Hepatocyte (in vitro differentiated cells): Measurements from ENCODE around the gene UTF1. TPM values are rescaled to one million over a fixed set of nuclear protein-coding genes. Genes with fewer than 3 reads are reported as not detected.
"Not testable (repeated sequence)": the region's sequence is repeated elsewhere in the genome, so short reads cannot be mapped to it uniquely, and the experiment has no call there.

Experiments
- DNase-seq: peaks from one replicate; pipeline ENCODE4 v3.0.0-alpha.2; 2016; ENCODE audit warnings: low spot score
- H2AFZ ChIP-seq: fragments of 200-600 bp; sonication (generic); 2 replicates; pipeline ENCODE4 v1.6.0; 2016; ENCODE audit warnings: antibody characterized with exemption, mild to moderate bottlenecking
- H3K27ac ChIP-seq: fragments of 200-600 bp; sonication (generic); 2 replicates; pipeline ENCODE4 v1.5.1; 2016; ENCODE audit warnings: mild to moderate bottlenecking
- H3K27me3 ChIP-seq: fragments of 200-600 bp; sonication (generic); 2 replicates; pipeline ENCODE4 v1.6.1; 2016
- H3K36me3 ChIP-seq: fragments of 200-600 bp; sonication (generic); replicated peaks from 2 replicates; pipeline ENCODE4 v1.5.1; 2016; ENCODE audit warnings: low read depth; ENCODE audit not compliant: insufficient read depth
- H3K4me1 ChIP-seq: fragments of 200-600 bp; sonication (generic); 2 replicates; pipeline ENCODE4 v1.5.1; 2016; ENCODE audit warnings: mild to moderate bottlenecking, moderate library complexity; ENCODE audit not compliant: insufficient read depth
- H3K4me2 ChIP-seq: fragments of 200-600 bp; sonication (generic); 2 replicates; pipeline ENCODE4 v1.6.0; 2016
- H3K4me3 ChIP-seq: fragments of 200-600 bp; sonication (generic); 2 replicates; pipeline ENCODE4 v1.5.1; 2016; ENCODE audit warnings: mild to moderate bottlenecking
- H3K79me2 ChIP-seq: fragments of 200-600 bp; sonication (generic); 2 replicates; pipeline ENCODE4 v1.6.0; 2017; ENCODE audit warnings: mild to moderate bottlenecking
- H3K9me2 ChIP-seq: fragments of 200-600 bp; sonication (generic); replicated peaks from 2 replicates; pipeline ENCODE4 v1.6.0; 2017; ENCODE audit warnings: mild to moderate bottlenecking; ENCODE audit not compliant: insufficient read depth
- H3K9me3 ChIP-seq: fragments of 200-600 bp; sonication (generic); 2 replicates; pipeline ENCODE4 v1.5.1; 2016; ENCODE audit warnings: low read depth, mild to moderate bottlenecking
- H4K20me1 ChIP-seq: fragments of 200-600 bp; sonication (generic); 2 replicates; pipeline ENCODE4 v1.6.0; 2016; ENCODE audit warnings: mild to moderate bottlenecking; ENCODE audit not compliant: insufficient read depth, poor library complexity, severe bottlenecking
- EZH2 ChIP-seq: fragments of 200-600 bp; sonication (generic); IDR thresholded peaks from 2 replicates; pipeline ENCODE4 v1.6.1; 2016; ENCODE audit warnings: antibody characterized with exemption, mild to moderate bottlenecking, borderline replicate concordance
- EZH2phosphoT487 ChIP-seq: fragments of 200-600 bp; sonication (generic); IDR thresholded peaks from one replicate; pipeline ENCODE4 v1.6.1; 2018; ENCODE audit warnings: antibody characterized with exemption, mild to moderate bottlenecking, low read depth, moderate library complexity; ENCODE audit not compliant: unreplicated experiment, severe bottlenecking
- WGBS: methylation state at CpG from one replicate; pipeline ENCODE4 v1.1.6; 2016; ENCODE audit warnings: low lambda C conversion rate; ENCODE audit errors: missing lambda C conversion rate; 5-methylcytosine and 5-hydroxymethylcytosine counted together
- polyA plus RNA-seq: library from polyadenylated mRNA; unstranded; fragments of >200 nt; fragmentation: Nextera tagmentation; extraction: Ambion mirVana; gene quantifications from 2 replicates; pipeline ENCODE4 v1.2.1, GENCODE V29; 2016
- total RNA-seq: library from RNA; depleted of rRNA; stranded (reverse); fragments of >200 nt; gene quantifications from 2 replicates; pipeline ENCODE4 v1.2.3, GENCODE V29; 2014
- TF ChIP-seq, protein P1 (sequence below): fragments of 200-600 bp; sonication (generic); IDR thresholded peaks from 2 replicates; pipeline ENCODE4 v1.5.1; 2016; ENCODE audit warnings: antibody characterized with exemption, mild to moderate bottlenecking; ENCODE audit not compliant: poor library complexity

The UTF1 gene
- total and polyA plus RNA-seq, 2 experiments from 2014 or later, result not detected

DNA sequence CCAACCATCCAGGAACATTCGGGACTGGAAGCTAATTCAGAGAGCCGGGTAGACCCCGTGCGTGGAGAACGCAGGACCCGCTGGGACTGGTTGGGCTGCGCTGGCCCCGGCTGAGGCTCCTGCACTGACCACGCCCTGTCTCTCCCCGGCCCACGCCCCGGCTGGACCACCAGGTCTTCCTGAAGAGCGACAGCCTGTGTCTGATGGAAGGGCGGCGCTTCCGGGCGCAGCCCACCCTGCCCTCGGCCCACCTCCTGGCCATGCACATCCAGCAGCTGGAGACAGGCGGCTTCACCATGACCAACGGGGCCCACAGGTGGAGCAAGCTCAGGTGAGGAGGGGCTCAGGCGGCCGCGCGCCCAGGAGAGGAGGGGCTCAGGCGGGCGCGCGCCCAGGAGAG, 10.2 kb upstream of the UTF1 start:
- Histone ChIP-seq H3K27me3 (peaks cover 18% of the 10 kb centered on the region), H3K9me2 (no peaks in the 10 kb centered on the region), H4K20me1 (no peaks in the 10 kb centered on the region), H3K36me3 (no peaks in the 10 kb centered on the region), H3K4me3 (no peak overlapping the region), H3K9me3 (no peaks in the 10 kb centered on the region), H3K27ac (no peak overlapping the region), H3K4me1 (no peaks in the 10 kb centered on the region), H3K4me2 (no peak overlapping the region), H2AFZ (no peak overlapping the region), H3K79me2 (no peaks in the 10 kb centered on the region)
- DNase-seq, result no peak
- WGBS, result 18% methylated on average over 22 of the region's 28 CpGs
- TF ChIP-seq, protein P1, sequence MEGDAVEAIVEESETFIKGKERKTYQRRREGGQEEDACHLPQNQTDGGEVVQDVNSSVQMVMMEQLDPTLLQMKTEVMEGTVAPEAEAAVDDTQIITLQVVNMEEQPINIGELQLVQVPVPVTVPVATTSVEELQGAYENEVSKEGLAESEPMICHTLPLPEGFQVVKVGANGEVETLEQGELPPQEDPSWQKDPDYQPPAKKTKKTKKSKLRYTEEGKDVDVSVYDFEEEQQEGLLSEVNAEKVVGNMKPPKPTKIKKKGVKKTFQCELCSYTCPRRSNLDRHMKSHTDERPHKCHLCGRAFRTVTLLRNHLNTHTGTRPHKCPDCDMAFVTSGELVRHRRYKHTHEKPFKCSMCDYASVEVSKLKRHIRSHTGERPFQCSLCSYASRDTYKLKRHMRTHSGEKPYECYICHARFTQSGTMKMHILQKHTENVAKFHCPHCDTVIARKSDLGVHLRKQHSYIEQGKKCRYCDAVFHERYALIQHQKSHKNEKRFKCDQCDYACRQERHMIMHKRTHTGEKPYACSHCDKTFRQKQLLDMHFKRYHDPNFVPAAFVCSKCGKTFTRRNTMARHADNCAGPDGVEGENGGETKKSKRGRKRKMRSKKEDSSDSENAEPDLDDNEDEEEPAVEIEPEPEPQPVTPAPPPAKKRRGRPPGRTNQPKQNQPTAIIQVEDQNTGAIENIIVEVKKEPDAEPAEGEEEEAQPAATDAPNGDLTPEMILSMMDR, result no peak
- TF ChIP-seq EZH2 (no peak), EZH2phosphoT487 (no peak)

DNA sequence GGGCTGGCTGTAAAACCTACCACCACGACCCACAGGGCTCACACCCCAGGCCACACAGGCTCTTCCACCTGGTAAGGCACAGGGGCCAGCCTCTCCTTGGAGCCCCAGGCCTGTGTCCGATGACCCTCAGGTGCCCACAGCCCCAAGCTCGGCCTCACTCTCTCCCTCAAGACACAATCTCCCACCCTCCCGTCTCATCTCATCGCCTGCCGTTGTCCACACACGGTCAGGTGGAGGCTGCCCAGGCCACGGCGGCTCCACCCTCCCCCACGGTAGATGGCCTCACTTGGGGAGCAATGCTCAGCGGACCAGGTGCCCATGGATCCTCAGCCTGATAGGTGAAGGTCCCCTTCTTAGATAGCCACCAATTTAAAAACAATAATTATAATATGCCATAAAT, 8.7 kb upstream of the UTF1 start:
- H3K4me3 ChIP-seq, result no peak overlapping the region
- no peak overlapping the region for H3K27ac ChIP-seq
- H3K4me2 ChIP-seq, result no peak overlapping the region
- no peaks in the 10 kb centered on the region for H3K9me3 ChIP-seq
- TF ChIP-seq EZH2 (no peak), EZH2phosphoT487 (no peak)
- TF ChIP-seq, protein P1, result no peak
- H3K36me3 ChIP-seq, result no peaks in the 10 kb centered on the region
- no peaks in the 10 kb centered on the region for H3K79me2 ChIP-seq
- WGBS, result 90% methylated on average over 11 of the region's 11 CpGs
- no peaks in the 10 kb centered on the region for H4K20me1 ChIP-seq
- H3K27me3 ChIP-seq, result peaks cover 18% of the 10 kb centered on the region
- H3K9me2 ChIP-seq, result no peaks in the 10 kb centered on the region
- no peak for DNase-seq
- no peaks in the 10 kb centered on the region for H3K4me1 ChIP-seq
- no peak overlapping the region for H2AFZ ChIP-seq

DNA sequence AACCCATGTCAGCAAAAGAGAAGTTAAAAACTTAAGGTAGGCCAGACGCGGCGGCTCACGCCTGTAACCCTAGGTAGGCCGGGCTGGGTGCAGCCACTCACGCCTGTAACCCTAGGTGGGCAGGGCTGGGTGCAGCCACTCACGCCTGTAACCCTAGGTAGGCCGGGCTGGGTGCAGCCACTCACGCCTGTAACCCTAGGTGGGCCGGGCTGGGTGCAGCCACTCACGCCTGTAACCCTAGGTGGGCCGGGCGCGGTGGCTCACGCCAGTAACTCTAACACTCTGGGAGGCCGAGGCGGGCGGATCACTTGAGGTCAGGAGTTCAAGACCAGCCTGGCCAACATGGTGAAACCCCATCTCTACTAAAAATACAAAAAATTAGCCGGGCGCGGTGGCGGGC, 8.3 kb upstream of the UTF1 start:
- H3K9me3 ChIP-seq, H3K27ac ChIP-seq, H3K4me1 ChIP-seq, DNase-seq, H3K4me2 ChIP-seq, H4K20me1 ChIP-seq, H3K9me2 ChIP-seq, H3K36me3 ChIP-seq, H3K4me3 ChIP-seq, H2AFZ ChIP-seq, H3K79me2 ChIP-seq: not testable (repeated sequence)
- peaks cover 19% of the 10 kb centered on the region for H3K27me3 ChIP-seq
- WGBS, result 96% methylated on average over 5 of the region's 22 CpGs

DNA sequence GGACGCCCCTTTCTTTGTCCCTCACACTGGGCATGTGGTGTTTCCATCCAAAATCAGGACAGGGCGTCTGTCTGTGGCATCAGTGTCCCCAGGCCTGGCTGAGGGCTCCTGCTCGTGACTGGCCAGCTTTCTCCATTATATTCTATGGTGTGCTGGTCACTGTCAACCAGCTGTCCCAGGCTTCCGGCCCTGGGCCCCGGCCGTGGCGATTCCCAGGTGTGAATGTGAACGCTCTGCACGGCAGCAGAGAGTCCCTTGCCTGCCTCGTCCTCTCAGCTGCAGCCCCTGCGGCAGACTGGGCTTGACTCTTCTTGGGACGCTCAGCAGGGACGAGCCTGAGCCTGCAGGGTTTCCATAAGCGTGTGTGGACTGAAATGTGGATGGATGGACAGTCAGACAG, 5.9 kb upstream of the UTF1 start:
- H3K4me3 ChIP-seq, result no peak overlapping the region
- H3K4me1 ChIP-seq, result no peaks in the 10 kb centered on the region
- TF ChIP-seq, protein P1, result no peak
- TF ChIP-seq EZH2 (no peak), EZH2phosphoT487 (no peak)
- 81% methylated on average over 13 of the region's 14 CpGs for WGBS
- no peaks in the 10 kb centered on the region for H3K9me2 ChIP-seq
- no peaks in the 10 kb centered on the region for H4K20me1 ChIP-seq
- H3K36me3 ChIP-seq, result no peaks in the 10 kb centered on the region
- H2AFZ ChIP-seq, result no peak overlapping the region
- no peak for DNase-seq
- H3K4me2 ChIP-seq, result no peak overlapping the region
- H3K27me3 ChIP-seq, result peaks cover 28% of the 10 kb centered on the region
- H3K79me2 ChIP-seq, result no peaks in the 10 kb centered on the region
- no peak overlapping the region for H3K27ac ChIP-seq
- H3K9me3 ChIP-seq, result no peaks in the 10 kb centered on the region
